Measurements from ENCODE around the gene NOTCH4.

NOTCH4 gene

DNA sequence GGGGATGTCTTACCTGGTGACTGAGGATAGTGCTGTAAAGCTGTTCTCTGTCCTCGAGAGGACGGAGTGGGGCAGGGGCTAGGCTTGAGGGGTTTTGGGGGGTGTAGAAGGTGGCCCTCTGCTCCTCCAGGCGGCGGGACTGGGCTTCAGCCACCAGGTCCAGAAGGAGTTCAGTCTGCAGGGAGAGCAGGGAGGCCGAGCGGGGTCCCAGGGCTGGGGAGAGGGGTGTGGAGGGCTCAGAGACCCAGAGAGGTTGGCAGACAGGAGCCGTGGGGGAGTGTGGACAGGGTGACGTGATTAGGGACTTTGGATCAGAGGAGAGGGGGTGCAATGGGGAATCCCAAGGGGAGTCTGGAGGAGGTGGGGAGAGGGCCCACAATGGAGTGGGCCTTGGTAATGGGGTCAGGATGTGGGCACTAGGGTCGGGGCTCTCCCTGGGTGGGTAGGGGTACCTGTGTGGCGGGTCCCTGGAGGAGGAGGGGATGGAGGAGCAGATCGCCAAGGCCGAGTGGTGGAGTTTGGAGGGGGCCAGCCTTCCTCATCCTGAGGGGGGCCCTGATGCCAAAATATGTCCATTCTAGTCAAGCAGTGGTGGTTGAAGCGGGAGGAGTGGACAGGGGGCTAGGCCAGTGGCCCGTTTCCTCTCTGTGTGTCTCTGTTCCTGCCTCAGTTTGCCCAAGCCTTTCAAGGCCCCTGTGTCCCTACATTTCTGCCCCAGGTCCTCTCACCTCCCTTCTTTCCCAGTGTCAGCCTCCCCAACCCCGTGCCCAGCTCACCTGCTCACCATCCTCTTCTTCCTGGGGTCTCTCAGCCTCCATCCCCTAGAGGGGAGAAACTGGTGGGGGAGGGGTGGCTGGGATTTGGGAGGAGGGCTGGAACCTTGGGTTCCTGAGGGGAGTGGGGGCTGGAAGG is 31.9 kb downstream of the NOTCH4 start:
- POLR2A ChIA-PET (ENCODE audit: low non-redundant PET), result no interaction called here
- CTCF ChIA-PET, result interaction anchor here (0.7 kb wide), 1 partner anchor 223 kb away, joined by 3 read pairs; no protein-coding TSS in a partner anchor
- H3K27ac ChIP-seq, result peak overlapping the region; percentile 88
- DNase-seq (ENCODE audit: low spot score), result no peak
- TF ChIP-seq, protein P1, sequence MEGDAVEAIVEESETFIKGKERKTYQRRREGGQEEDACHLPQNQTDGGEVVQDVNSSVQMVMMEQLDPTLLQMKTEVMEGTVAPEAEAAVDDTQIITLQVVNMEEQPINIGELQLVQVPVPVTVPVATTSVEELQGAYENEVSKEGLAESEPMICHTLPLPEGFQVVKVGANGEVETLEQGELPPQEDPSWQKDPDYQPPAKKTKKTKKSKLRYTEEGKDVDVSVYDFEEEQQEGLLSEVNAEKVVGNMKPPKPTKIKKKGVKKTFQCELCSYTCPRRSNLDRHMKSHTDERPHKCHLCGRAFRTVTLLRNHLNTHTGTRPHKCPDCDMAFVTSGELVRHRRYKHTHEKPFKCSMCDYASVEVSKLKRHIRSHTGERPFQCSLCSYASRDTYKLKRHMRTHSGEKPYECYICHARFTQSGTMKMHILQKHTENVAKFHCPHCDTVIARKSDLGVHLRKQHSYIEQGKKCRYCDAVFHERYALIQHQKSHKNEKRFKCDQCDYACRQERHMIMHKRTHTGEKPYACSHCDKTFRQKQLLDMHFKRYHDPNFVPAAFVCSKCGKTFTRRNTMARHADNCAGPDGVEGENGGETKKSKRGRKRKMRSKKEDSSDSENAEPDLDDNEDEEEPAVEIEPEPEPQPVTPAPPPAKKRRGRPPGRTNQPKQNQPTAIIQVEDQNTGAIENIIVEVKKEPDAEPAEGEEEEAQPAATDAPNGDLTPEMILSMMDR (conservative IDR thresholded peaks at IDR 0.05; ENCODE audit: low read depth), result no peak

DNA sequence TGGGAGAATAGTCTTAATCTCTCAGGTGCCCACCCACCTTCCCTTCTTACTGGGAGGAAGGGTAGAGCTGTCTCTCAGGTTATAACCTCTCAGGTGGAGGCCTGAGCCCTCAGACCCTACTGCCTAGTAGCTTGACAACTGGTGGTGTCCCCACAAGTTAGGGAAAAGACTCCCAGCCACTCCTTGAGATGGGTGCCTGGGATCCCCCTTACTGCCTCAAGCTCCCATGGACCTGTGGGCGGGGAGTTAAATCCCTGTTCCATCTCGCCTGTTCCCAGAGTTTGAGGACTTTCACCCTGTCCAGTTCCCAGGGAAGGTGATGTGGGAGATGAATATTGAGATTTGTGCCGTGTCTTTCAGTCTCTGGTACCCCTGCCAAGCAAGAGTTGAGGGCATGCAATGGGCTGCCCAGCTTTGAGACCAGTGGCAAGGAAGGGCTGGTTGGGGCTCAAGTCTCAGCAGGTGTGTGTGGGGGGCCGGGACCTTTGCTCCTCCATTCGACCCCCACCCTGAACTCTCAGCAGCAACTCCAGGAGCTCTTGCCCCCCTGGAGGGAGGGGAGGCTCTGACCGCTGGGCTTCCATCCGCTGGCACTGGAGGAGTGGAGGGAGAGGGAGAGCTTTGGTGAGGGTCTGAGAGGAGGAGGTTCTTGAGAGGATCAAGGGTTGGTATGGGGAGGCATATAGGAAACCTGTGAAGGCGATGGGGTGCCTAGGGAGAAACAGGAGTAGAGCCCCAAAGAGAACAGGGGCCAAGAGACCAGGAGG is 32.8 kb downstream of the NOTCH4 start:
- peak overlapping the region; percentile 88 for H3K27ac ChIP-seq
- no peak for DNase-seq (ENCODE audit: low spot score)
- ChIA-PET CTCF (interaction anchor here (0.7 kb wide), 1 partner anchor 224 kb away, joined by 3 read pairs; no protein-coding TSS in a partner anchor), POLR2A (ENCODE audit: low non-redundant PET) (no interaction called here)
- TF ChIP-seq, protein P1 (conservative IDR thresholded peaks at IDR 0.05; ENCODE audit: low read depth), result no peak

DNA sequence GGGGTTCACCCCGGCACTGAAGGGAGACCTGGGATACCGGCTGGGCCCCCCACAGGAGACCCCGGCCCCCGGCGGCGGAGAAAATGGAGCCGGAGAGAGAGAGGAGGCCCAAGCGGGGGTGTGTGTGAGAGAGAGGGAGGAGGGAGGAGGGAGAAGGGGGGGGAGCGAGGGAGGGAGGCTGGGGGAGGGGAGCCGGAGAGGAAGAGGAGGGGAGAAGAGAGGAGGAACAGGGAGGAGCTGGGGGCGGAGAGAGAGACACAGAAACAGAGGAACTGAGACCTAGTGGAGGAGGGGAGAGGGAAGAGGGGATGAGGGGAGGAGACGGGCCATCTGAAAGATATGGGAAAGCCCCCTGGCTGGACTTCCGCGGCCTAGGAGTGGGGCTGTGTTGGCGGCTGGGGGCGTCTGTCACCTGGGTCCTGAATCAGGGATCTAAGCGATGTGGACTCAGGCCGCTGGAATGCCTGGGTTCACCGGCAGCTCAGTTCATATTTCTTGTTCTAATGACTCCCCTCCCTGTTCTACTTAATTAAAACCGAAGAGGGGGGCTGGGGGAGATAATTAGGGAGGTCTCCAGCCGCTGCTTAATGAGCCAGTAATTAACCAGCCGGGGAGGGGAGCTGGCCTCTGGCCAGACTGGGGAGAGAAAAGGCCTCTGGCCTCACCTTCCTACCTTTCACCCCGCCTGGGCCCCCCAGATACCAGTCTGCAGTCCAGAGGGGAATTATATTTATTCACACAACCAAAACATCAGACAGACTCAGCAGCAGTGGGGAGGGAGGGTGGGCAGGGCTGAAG is 33.6 kb downstream of the NOTCH4 start, which contains the start of gene PBX2:
TSS of gene PBX2 (minus strand) at position 149 of the 798 bp plus-strand sequence. CDS start 287 bp downstream, outside the sequence.
- DNase-seq (ENCODE audit: low spot score), result peak; percentile 64
- POLR2A ChIA-PET (ENCODE audit: low non-redundant PET), result no interaction called here
- CTCF ChIA-PET, result no interaction called here

DNA sequence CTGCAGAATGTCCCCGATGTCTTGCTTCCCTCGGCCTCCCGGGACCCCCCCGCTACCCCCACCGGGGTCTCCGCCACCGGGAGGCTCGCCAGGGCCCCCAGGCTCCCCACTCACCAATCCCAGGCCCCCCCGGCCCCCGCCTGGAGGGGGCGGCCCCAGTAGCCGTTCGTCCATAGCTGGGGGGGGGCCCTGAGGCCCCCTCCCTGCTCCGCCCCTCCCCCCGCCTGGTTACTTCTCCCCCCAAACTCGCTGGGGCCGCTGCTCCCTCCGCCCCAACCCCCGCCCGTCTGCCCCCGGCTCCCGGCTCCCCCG is 34.2 kb downstream of the NOTCH4 start:
- peak overlapping the region; percentile 88 for H3K27ac ChIP-seq
- POLR2A ChIA-PET (ENCODE audit: low non-redundant PET), result no interaction called here
- CTCF ChIA-PET, result no interaction called here
- TF ChIP-seq, protein P1 (conservative IDR thresholded peaks at IDR 0.05; ENCODE audit: low read depth), result no peak
- no peak for DNase-seq (ENCODE audit: low spot score)

More for the DNA sequence above, 33.6 kb downstream of the NOTCH4 start, which contains the start of gene PBX2:
- TF ChIP-seq, protein P1 (conservative IDR thresholded peaks at IDR 0.05; ENCODE audit: low read depth), result no peak
- peak within 1 kb of the TSS; percentile 88 for H3K27ac ChIP-seq

DNA sequence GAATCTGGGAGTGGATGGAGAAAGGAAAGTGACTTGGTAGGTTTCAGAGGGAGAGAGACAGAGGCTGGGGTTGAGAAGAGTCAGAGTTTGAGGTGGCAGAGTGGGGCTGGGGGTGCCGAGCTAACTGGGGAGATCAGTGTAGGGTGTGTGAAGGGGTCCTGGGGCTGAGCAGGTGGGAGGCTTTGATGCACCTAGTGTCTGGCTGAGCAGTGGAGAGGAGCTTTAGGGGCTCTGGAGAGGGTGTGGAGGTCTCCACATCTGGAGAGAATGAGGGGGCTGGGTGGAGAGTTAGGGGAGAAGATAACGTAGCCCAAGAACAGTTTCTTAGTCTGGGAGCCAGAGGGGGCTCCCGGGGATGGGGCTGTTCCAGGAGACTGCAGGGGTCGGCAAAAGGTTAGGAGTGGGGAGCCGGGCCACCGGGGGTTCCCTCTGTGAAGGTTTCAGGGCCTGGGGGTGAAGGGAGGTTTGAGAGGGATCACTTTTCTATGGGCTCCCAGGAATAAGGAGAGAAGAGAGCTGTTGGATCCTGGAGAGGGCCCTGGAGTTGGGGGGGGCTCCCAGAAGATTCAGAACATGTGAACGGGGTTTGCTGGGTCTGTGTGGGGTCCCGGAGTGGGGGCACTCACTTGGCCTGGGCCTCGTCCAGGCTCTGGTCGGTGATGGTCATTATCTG is 34.7 kb downstream of the NOTCH4 start:
- ChIA-PET POLR2A (ENCODE audit: low non-redundant PET) (no interaction called here), CTCF (interaction anchor here (0.7 kb wide), 1 partner anchor 1284 kb away, joined by 4 read pairs; no protein-coding TSS in a partner anchor)
- no peak for DNase-seq (ENCODE audit: low spot score)
- peak overlapping the region; percentile 88 for H3K27ac ChIP-seq
- TF ChIP-seq, protein P1 (conservative IDR thresholded peaks at IDR 0.05; ENCODE audit: low read depth), result no peak

Measured in RWPE1 (cell line).